ENCODE data around the gene SLC25A13. TPM values are rescaled to one million over a fixed set of nuclear protein-coding genes. Genes with fewer than 3 reads are reported as not detected.

SLC25A13 gene
- total RNA-seq, 2 donors from 2014 or later, result 94.3 to 114 TPM

DNA sequence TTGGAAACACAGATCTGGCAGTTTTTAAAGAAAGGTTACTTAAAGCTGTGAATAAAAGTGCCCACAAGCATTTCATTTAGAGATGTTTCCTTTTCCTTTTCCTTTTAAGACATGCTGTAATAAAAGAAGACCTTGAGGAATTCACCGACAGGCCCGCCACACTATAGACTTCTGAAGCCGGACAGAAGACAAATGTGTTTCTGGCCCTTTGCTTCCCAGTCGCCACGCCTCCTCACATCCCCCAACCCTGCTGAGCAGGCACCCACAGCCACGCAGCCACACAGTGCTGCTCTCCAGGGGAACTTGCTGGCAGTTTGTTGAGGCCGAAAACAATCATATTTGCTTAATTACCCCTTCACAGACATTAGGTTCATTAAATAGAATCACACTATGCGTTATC lies 83.4 kb downstream of the SLC25A13 start:
- H3K36me3 ChIP-seq (ENCODE audit: control insufficient read depth, insufficient read depth, low read length), result peaks cover 24% of the 10 kb centered on the region
- Mint-ChIP-seq H3K36me3 (ENCODE audit: low read depth) (peaks cover 15% of the 10 kb centered on the region), H3K27ac (no peak overlapping the region), H3K9me3 (no peaks in the 10 kb centered on the region), H3K4me1 (peaks cover 16% of the 10 kb centered on the region), H3K4me3 (no peak overlapping the region), H3K27me3 (ENCODE audit: insufficient read depth) (no peaks in the 10 kb centered on the region)
- H3K9ac ChIP-seq (ENCODE audit: extremely low read depth, low read length, poor library complexity, severe bottlenecking), result no peak overlapping the region
- TF ChIP-seq, protein P1, sequence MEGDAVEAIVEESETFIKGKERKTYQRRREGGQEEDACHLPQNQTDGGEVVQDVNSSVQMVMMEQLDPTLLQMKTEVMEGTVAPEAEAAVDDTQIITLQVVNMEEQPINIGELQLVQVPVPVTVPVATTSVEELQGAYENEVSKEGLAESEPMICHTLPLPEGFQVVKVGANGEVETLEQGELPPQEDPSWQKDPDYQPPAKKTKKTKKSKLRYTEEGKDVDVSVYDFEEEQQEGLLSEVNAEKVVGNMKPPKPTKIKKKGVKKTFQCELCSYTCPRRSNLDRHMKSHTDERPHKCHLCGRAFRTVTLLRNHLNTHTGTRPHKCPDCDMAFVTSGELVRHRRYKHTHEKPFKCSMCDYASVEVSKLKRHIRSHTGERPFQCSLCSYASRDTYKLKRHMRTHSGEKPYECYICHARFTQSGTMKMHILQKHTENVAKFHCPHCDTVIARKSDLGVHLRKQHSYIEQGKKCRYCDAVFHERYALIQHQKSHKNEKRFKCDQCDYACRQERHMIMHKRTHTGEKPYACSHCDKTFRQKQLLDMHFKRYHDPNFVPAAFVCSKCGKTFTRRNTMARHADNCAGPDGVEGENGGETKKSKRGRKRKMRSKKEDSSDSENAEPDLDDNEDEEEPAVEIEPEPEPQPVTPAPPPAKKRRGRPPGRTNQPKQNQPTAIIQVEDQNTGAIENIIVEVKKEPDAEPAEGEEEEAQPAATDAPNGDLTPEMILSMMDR (conservative IDR thresholded peaks at IDR 0.05), result no peak
- no peak for DNase-seq
- H3K27ac ChIP-seq (ENCODE audit: low read depth, low read length), result no peak overlapping the region
- H3K9me3 ChIP-seq (ENCODE audit: control insufficient read depth, low read length), result no peaks in the 10 kb centered on the region
- no peaks in the 10 kb centered on the region for H3K27me3 ChIP-seq (ENCODE audit: control insufficient read depth, insufficient read depth, low read length, poor library complexity, severe bottlenecking)
- 76 to 93% methylated on average over 6 to 7 of the region's 8 CpGs for WGBS, 2 experiments (ENCODE audit: insufficient coverage in 1 of 2, insufficient read length in 1 of 2)
- no peaks in the 10 kb centered on the region for H3K4me1 ChIP-seq (ENCODE audit: control insufficient read depth, insufficient read depth, low read length)
- no peak overlapping the region for H3K4me3 ChIP-seq (ENCODE audit: low read length)

DNA sequence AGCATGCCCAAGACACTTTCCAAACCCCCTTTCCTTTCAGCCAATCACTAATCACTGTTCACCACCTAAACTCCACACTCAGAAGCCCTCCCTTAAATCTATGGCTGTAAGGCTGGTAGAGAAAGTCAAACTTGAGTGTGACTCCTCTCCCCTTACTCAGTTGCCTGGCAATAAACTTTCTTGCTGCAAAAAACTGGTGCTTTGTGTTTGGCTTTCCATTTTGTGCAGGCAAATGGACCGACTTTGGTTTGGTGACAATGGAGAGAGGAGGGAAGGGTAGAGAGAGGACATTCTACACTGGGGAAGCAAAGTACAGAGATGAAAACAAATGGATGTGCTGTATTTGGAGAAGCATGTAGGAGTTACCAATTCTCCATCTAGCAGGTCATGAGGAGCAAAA lies 84.9 kb downstream of the SLC25A13 start:
- H3K9me3 ChIP-seq (ENCODE audit: control insufficient read depth, low read length), result no peaks in the 10 kb centered on the region
- no peak for DNase-seq
- TF ChIP-seq, protein P1 (conservative IDR thresholded peaks at IDR 0.05), result no peak
- H3K27ac ChIP-seq (ENCODE audit: low read depth, low read length), result no peak overlapping the region
- H3K36me3 ChIP-seq (ENCODE audit: control insufficient read depth, insufficient read depth, low read length), result peaks cover 36% of the 10 kb centered on the region
- Mint-ChIP-seq H3K4me3 (no peak overlapping the region), H3K9me3 (no peaks in the 10 kb centered on the region), H3K4me1 (peaks cover 8% of the 10 kb centered on the region), H3K27ac (no peak overlapping the region), H3K27me3 (ENCODE audit: insufficient read depth) (no peaks in the 10 kb centered on the region), H3K36me3 (ENCODE audit: low read depth) (peaks cover 26% of the 10 kb centered on the region)
- no peak overlapping the region for H3K4me3 ChIP-seq (ENCODE audit: low read length)
- no peaks in the 10 kb centered on the region for H3K4me1 ChIP-seq (ENCODE audit: control insufficient read depth, insufficient read depth, low read length)
- H3K9ac ChIP-seq (ENCODE audit: extremely low read depth, low read length, poor library complexity, severe bottlenecking), result no peak overlapping the region
- 91 to 100% methylated on average over 1 of the region's 1 CpG for WGBS, 2 experiments (ENCODE audit: insufficient coverage in 1 of 2, insufficient read length in 1 of 2)
- H3K27me3 ChIP-seq (ENCODE audit: control insufficient read depth, insufficient read depth, low read length, poor library complexity, severe bottlenecking), result no peaks in the 10 kb centered on the region

DNA sequence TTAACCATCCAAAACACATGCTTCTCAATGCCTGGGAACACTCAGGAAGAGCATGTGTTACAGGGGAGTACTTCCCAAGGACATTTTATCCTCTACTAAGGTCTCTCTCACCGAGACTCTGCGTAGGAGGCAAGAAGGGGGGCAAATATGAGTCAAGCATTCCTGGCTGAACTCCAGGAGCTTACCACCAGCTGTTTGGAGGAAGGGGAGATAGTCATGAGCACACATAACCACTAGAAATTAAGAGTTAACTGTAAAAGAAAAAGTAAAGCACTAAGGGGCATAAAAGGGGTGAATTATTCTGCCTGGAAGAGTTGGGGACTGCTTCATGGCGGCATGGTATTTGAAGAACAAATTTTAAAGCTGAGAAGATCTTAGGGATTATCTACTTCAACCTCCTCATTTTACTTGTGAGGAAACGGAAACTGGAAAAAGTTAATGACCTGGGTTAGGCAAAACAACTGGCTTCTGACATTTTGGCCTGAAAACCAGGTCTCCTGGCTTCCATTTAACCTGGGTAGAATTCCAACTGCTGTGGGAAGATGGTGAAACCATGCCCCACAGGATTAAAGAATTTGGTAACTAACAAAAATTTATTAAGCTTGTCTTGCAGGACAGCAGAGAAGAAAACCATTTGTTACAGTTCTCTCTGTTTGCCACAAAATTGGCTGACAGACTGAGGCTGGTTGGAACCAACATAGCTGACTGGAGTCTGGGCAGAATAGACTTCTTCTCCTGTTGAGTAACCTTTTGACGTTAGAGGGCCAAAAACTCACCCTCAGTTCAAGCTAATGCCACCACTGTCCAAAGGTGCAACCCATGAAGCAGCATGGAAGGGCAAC lies 85.5 kb downstream of the SLC25A13 start:
- H3K27ac ChIP-seq (ENCODE audit: low read depth, low read length), result no peak overlapping the region
- H3K4me3 Mint-ChIP-seq, result no peak overlapping the region
- H3K4me1 Mint-ChIP-seq, result peaks cover 2% of the 10 kb centered on the region
- H3K9me3 Mint-ChIP-seq, result no peaks in the 10 kb centered on the region
- 93 to 100% methylated on average over 2 to 5 of the region's 5 CpGs for WGBS, 2 experiments (ENCODE audit: insufficient coverage in 1 of 2, insufficient read length in 1 of 2)
- peaks cover 42% of the 10 kb centered on the region for H3K36me3 ChIP-seq (ENCODE audit: control insufficient read depth, insufficient read depth, low read length)
- H3K4me1 ChIP-seq (ENCODE audit: control insufficient read depth, insufficient read depth, low read length), result no peaks in the 10 kb centered on the region
- no peak overlapping the region for H3K9ac ChIP-seq (ENCODE audit: extremely low read depth, low read length, poor library complexity, severe bottlenecking)
- H3K27me3 ChIP-seq (ENCODE audit: control insufficient read depth, insufficient read depth, low read length, poor library complexity, severe bottlenecking), result no peaks in the 10 kb centered on the region
- no peaks in the 10 kb centered on the region for H3K27me3 Mint-ChIP-seq (ENCODE audit: insufficient read depth)
- peaks cover 33% of the 10 kb centered on the region for H3K36me3 Mint-ChIP-seq (ENCODE audit: low read depth)
- no peak overlapping the region for H3K27ac Mint-ChIP-seq
- no peak for DNase-seq
- no peak overlapping the region for H3K4me3 ChIP-seq (ENCODE audit: low read length)
- TF ChIP-seq, protein P1 (conservative IDR thresholded peaks at IDR 0.05), result no peak
- H3K9me3 ChIP-seq (ENCODE audit: control insufficient read depth, low read length), result no peaks in the 10 kb centered on the region

All from endodermal cell (in vitro differentiated cells).